HG03108 (cell line): ENCODE results near the gene ECE1.

Experiments
- ATAC-seq: cut with Tn5 transposase; IDR thresholded peaks from one replicate; pipeline ENCODE4 v1.9.1; 2021; ENCODE audit warnings: moderate library complexity; ENCODE audit not compliant: unreplicated experiment

Gene ECE1

DNA sequence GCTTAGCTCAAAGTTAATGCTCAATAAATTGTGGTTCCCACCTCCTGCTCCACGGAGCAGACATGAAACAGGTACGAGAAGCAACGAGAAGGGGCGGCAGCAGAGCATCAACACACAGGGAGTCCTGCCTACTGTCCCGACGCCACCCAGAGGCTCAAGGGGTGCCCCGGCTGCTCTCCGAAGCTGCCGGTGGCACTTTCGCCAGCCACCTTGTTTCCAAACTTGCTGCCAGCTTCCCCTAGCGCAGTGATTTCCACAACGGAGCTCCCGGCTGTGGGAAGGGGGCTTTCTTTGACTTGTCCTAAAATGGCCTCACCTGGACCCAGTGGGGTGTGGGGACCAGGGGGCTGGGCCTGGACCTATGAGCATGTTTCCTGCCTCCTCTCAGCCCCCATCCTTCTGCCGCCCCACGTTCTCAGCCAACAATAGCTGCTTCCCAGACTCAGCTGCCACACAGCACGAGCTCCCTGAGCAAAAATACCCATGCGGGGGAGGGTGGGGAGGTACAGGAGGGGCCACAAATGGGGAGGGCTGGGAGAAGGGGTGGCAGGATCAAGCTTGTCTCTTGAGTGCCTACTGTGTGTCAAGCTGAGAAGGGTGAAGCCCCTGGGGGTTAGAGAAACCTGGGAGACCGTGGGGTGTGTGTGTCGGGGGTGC lies 35.6 kb upstream of the ECE1 start:
- no peak for ATAC-seq

DNA sequence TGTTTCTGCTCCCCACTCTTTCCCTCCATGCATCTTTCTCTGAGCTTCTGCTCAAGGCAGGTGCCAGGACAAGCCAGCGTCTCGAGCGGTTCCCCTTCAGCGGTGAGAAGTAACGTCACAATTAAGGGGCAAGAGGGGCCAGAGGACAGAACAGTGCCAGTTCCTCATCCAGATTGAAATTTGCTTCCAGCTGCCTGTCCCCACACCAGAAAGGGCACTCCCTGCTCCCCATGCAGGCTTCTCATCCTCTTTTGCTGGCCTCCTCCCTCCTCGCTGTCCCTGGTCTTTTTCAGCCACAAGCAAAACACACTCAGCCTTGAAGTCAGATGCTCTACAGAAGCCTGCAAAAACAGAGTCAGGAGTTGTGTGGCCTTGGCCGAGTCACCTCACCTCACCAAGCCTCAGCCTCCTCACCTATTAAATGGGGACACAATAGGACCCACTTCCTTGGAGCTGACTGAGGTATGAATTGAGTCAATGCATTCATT lies 35.0 kb upstream of the ECE1 start:
- no peak for ATAC-seq

DNA sequence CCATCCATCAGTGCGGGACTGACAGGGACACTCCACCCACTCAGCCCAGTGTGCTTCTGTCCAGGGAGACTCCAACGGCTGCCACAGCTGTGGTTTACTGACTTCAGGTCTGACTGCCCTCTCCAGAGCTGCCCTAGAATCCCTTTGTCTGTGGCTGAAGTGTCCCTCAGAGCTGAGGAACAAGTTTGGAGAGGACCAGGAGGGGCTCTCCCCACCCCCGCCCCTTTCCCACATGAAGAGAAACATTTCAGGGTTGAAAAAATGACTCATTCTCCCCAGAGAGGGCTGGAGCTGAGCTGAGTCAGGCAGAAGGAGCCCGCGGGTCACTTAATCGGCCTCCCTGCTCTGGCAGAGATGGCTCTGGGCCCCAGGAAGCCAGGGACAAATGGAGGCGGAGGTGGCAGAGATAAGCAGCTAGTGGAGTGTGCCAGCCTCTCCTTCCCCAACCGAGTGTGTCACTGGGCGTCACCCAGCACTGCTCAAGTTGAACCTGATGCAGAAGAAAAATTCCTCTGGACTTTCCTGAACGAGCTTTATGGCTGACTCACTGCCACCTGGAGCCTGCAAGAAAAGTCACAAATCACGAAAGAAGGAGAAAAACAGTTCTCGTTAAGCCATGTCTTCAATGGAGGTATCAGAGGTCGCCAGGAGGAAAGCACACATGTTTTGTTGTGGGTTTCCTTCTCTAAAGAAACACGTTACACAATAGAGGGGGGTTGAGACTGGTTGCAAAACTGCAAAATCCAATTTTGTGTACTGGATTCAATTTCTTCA lies 34.3 kb upstream of the ECE1 start:
- ATAC-seq: no peak

DNA sequence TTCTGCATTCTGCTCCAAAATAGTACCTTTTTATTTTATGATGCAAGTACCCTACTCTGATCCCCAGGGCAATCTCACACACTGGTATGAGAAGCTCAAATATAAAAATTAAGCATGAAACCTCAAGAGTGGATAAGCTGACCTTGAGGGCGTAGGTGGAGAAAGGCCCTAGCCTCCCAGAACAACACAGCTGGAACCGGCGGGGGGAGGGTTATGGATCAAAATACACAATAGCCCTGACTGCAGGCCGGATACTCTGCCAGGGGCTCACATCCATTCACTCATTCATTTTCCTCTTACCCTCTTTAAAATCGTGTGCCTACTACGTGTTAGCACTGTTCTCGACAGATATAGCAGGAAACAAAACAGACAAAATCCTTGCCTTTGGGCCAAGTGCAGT lies 32.8 kb upstream of the ECE1 start:
- no peak for ATAC-seq

DNA sequence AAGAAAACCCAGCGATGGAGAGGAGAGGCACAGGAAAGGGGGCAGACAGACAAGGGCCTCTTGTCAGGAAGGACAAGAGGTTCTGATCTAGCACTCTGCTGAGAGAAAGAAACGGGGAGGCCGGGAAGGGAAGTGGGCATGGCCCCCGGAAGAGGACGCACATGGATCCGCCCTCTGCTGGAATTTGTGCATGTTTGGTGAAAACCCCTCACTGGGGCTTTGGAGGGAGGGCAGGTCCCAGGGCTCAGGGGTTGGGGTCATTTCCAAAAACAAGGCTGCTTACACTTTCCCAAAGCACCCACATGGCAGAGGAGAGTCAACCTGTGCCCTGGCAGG lies 32.4 kb upstream of the ECE1 start:
- ATAC-seq: no peak

DNA sequence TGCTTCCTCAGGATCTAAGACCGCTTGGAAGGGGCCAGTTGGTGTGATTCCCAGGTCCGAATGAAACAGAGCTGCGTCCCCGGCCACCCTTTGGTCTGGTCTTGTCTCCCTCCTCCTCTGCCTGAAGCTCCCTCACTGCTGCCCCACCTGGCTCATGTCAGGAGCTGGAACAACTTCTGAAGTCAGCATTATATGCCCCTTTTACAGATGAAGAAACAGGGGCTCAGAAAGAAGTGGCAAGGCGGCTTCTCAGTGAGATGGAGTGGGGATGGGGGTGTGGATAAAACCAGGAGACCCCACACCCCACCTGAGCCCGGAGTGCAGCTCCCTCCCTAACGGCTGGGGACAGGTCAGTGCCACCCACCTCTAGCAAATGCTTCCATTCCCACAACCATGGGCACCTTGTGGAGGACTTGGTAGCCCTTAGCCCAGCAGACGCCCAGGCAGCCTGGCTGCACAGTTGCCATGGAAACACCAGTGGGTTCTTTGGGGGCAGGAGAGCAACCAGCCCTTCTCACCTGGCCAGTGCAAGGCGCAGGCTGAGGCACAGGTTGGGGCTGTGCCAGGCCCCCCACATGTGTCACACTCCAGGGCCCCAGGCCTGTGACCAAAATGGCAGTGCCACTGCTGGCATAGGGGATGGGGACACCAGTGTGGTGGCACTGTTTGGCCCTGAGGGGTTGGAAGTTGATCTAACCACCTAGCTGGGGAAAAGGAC lies 31.9 kb upstream of the ECE1 start:
- ATAC-seq: no peak

DNA sequence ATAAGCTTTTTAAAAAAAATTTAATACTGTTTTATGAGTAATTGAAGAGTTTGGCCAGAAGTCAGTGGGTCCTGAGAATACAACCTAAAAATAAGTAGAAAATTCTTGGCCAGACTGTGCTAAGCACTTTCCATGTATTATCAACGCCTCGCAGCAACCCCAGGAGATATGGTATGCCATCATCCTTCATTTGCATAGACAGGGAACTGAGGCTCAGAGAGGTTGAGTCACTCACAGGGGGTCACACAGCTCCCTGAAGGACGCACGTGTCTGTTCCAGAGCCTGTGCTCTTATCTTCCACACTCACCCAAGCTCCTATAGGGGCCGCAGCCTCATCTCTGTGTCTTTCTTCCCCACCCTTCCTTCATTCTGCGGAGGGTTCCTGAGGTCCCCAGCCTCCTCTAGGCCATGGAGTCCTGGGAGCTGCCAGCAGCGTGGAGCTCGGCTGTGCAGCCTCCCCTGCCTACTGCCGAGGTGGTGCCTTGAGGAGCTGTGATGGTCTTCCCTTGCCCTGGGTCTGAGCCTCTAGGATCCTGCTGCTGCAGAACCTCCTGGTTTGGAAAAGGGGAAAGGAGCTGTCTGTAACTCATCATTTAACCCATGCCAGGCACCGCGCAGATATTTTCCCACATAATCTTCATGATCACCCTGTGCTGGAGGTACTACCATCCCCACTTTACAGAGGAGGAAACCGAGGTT lies 30.3 kb upstream of the ECE1 start:
- no peak for ATAC-seq

DNA sequence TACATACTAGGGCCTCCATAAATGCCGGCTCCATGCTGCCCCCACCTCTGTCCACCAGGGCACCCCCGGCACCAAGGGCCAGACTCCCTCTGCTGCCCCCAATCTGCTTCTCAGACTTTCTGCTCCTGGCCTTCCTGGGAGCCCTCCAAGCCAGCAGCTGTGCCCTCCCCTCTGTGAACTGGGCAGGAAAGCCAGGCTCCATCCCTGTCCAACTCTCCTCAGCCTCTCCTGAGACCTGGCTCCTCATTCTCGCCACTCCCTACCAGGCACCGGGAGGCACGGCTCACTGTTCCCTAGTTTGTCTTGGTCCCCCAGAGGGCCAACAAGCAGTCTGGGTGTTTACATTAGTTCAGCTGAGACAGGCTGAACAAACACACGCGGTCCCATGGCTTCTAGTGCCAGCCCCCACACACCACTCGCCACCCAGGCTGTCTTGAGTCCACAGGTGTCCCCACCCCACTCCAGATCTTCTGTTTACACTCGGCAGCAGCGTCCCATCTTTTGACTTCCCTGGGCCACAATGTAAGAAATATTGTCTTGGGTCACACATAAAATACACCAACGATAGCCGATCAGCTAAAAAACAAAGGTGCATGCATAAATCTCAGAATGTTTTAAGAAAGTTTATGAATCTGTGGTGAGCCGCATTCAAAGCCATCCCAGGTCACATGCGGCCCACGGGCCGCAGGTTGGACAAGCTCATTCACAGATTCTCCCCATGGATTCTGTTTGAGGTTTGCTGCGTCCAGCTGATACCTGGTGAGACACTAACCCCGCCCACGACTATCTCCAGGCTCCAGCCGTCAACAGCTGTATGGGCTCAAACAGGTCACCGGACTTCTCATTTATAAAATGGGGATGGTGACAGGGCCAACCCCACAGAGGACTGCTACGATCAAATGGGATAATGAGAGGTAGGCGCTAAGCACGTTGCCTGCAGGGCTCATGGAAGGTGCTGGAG lies 29.5 kb upstream of the ECE1 start:
- no peak for ATAC-seq

DNA sequence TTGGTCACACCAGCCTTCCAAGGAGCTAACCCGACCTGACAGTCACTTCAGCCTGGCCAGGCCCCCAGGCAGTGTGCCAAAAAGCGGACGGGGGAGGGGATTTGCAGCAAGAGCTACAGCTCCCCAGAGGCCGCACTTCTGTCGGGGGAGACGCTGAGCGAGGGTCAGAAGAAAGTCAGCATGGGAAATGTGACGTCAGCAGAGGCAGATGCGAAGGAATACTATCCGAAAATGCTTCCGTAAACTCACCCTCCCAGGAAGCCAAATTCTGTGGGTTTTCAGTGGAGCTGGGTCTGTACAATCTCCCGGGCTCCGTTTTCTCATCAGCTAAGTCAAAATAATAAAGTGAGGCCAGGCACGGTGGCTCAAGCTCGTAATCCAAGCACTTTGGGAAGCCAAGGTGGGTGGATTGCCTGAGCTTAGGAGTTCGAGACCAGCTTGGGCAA lies 28.5 kb upstream of the ECE1 start:
- no peak for ATAC-seq

DNA sequence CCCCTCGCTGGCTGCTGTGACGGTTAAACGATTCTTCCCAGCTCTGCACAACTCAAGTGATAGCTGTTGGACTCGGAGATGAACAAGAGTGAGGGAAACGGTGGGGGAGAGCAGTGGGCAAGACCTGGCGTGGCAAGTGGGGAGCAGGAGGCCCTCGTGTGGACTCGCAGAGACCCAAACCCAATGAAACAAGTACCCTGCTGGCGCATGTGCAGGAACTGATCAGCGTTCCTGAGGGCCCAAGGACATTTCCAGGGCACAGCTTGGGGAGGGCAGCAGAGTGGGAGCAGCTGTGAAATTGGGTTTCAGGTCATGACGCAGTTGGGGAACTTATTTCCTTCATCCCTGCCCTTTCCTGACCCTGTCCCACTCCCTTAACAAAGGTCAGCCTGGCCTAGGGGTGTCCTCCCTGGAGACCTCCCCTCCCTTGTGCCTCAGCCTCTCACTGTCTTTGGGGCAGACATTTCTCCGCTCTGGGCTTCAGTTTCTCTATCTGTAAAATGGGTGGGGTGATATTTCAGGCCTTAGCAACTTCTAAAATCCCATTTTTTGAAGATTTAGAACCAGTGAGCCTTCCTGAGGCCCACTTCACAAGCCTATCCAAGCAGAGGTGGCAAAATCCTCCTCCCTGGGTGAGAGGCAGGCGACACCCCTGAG lies 27.9 kb upstream of the ECE1 start:
- ATAC-seq: no peak

DNA sequence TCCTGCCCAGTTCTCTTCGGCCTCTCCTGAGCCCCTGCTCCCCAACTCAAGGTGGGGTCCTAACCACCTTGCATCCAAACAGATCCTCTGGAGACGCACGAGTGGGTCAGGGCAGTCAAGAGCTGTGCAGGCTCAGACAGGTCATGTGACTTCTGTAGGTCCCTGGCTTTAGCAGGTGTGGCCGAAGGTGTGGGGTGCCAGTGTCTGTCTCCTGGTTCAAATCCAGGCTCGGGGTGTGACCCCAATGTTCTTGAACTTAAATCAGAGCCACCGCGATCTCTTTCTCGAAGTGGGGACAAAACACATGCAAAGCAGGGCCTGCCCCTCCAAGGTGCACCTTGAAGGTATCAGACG lies 27.4 kb upstream of the ECE1 start:
- ATAC-seq: no peak

DNA sequence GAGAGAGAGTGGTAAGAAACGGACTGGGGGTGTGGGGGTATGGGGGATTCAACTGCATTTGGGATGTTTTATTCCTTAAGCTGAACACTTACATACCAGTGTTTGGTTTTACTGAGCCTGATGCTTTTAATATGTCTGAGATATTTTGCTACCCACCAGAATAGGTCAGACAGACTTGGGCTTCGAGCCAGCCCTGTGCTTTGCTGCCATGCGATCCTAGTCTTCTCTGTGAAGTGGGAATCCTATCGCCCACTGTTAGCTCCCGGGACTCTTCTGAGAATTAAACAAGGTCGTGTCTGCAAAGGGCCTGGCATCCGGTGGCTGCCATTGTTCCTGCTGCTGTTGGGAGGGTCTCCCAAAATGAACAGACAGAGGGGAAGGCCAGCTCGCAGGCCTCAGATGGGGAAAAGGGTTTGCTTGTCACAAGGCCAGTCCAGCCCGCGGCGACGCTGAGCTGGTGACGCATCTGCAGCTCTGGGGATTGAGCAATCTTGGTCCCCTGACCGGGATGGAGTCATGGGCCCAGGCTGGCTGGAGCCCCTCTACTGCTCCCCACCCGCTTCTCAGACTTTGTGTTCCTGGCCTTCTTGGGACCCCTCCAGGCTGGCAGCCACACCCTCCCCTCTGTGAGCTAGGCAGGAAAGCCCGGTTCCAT lies 26.9 kb upstream of the ECE1 start:
- ATAC-seq: no peak

DNA sequence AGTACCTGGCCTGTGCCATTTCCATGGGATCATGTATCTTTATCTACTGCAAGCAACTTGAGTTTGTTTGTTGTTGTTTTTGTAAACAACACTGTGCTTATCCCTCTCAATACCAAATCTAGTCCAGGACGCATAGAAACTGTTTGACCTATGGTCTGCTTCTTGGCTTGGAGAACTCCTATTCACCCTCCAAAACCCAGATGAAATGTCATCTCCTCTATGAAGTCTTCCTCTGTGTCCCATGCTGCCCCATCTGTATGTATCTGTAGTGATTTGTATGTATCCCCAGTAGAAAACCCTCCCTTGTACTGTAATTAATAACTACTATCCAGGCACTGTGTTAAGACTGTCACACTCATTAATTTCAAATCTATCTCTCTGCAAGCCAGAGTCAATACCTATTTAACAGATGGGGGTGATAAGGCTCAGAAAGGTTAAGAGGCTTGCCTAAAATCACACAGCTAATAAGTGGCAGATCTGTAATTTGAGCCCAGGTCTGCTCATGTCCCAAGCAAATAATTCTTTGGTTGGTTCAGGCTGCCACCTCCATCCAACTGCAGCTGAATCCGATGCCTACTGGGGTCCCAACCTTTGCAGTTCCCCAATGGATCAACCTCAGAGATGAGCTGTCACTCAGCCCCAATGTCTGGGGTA lies 24.6 kb upstream of the ECE1 start:
- ATAC-seq: no peak

DNA sequence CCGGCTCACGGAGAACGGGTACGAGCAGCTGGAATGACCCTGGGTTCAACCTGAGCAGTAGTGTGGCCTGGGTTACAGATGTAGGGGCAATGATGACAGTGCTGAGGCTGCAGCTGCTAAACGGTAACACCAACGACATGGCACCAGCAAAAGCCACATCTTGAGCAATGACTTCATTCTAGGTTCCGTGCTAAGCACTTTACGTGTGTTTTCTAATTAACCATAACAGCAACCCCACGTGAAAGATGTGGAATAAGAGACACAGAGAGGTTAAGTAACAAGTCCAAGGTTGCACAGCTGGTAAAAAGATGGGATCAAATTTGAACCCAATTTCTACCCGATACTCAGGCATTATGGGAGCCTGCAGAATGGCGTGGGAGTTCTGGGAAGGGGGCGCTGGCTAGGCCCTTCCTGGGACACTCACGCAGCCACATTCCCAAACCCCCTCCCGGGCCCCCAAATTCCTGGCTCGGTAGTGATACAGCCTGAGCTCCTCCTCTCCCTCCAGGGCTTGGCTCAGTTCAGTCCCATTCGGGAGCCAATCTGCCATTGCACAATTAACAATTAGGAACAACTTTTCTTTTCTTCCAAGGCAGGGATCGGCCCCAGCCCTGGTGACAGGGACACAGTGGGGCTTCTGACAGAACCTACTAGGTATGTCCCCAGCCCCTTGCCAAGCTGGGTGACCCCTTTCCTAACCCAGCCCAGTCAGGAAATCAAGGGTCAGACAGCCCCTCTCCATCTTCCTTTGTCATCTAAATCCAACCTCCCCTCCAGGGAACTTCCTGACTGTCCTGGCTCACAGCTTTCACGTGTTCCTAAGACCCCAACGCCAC lies 23.8 kb upstream of the ECE1 start:
- no peak for ATAC-seq

DNA sequence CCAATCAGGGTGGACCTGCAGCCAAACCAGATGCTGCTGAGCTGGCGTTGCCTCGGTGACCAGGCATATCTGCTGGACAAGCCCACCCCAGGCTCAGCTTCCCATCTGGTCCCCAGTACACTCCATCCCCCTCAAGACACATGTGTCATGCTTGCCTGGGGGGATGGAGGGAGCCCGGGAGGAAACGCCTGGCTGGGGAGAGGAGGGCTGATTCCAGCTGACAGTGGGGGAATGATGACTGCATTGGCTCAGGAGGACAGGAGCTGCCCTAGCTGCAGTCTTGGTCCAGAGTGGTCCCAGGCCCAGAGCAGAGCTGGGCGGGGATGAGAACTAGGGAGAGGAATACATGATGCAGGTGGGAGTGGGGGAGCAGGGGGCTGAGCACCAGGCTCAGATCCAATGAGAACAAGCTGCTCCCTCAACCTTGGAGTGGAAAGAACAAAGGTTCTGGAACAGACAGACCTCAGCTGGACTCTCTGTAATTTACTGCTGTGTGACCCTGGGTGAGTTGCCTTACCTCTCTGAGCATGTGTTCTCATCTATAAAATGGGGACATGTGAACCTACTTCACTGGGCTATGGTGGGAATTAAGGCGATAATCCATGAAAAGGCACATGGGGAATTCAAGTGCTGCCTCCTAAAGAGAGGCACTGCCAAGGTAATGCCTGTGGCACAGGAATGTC lies 23.1 kb upstream of the ECE1 start:
- ATAC-seq: no peak

DNA sequence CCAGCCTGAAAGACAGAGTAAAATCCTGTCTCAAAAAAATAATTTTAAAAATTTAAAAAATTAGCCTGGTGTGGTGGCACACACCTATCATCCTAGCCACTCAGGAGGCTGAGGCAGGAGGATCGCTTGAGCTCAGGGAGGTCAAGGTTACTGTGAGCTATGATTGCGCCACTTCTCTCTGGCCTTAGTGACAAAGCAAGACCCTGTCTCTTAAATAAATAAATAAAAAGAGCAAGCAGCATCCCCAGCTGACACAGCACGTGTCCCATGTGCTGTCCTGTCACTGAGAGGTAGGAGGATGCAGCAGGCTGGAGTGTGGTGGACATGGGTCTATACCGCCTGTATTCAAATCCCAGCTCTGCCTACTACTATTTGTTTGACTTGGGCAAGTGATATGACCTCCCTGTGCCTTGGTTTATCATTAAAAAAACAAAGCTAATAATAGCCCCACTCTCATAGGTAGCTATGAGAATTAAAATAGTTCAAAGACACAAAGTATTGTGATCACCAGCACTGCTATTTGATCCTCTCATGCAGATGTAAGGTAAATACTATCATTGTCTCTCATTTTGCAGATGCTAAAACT lies 22.2 kb upstream of the ECE1 start:
- ATAC-seq: no peak

DNA sequence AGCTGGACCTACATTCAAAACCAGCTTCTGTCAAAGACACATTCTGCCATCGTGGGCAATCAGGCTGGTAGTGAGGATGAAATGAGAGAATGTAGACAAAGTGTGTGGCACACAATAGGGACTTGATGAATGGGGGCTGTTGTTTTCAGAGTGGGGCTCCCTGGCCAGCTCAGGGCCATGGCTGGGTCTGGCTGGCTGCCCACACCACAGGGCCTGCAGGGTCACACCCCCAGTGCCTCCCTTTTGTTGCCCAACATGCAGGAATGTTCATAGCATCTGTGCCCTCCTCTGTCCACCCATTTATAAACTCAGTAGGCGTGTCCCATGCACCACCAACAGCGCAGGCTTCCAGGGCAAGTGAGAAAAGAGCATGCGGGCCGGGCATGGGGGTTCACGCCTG lies 20.8 kb upstream of the ECE1 start:
- ATAC-seq: no peak
